HCT116 (cell line): ENCODE data around the gene LMNTD1. TPM values are rescaled to one million over a fixed set of nuclear protein-coding genes. Genes with fewer than 3 reads are reported as not detected.
A peak's percentile ranks its signal among the peaks of the same experiment; 100 is the strongest.

Experiments
- ATAC-seq: fragments of 200-7000 bp; cut with Tn5 transposase; 2 replicates; pipeline ENCODE4 v1.9.1; 2020; ENCODE audit warnings: mild to moderate bottlenecking, moderate library complexity
- BruUV-seq: library from RNA; stranded (reverse); fragments of 400-500 nt; replicated peaks from 2 replicates; lab custom pipeline; 2021; lab: Mats Ljungman, UMichigan
- CTCF ChIA-PET: fragments of 300-600 bp; sonication (Branson Sonifier 250); formaldehyde crosslinking; loops from one replicate; lab custom pipeline; 2021; ENCODE audit warnings: antibody characterized with exemption; lab: Charles Lee
- POLR2A ChIA-PET: fragments of 300-600, 350-600 bp; sonication (Branson Sonifier 250); formaldehyde crosslinking; loops from one replicate; lab custom pipeline; 2021; ENCODE audit warnings: antibody characterized with exemption; lab: Charles Lee
- RAD21 ChIA-PET, 2 experiments: fragments of 300-600 bp; sonication (Branson Sonifier 250); formaldehyde crosslinking; loops; one replicate each; lab custom pipeline; 2023; ENCODE audit warnings: low total read pairs in 2 of 2; ENCODE audit not compliant: uncharacterized antibody in 2 of 2, unreplicated experiment in 2 of 2, low non-redundant PET in 1 of 2; lab: Charles Lee
- DNase-seq: peaks from one replicate; pipeline ENCODE4 v3.0.0-alpha.2; 2010; ENCODE audit warnings: low read depth, low spot score
- H2AFZ ChIP-seq: fragments of 200-600 bp; shearing (Covaris generic), sonication (generic); 2 replicates; pipeline ENCODE4 v1.6.1; 2017; ENCODE audit warnings: low read depth, mixed run types, mixed read lengths, antibody characterized with exemption, low read length; ENCODE audit not compliant: poor library complexity, severe bottlenecking
- H3K27ac ChIP-seq: 2 replicates; pipeline ENCODE4 v1.5.1; 2012; ENCODE audit warnings: low read depth, low read length
- H3K27me3 ChIP-seq: fragments of 200-600 bp; sonication (generic); 2 replicates; pipeline ENCODE4 v1.6.1; 2016; ENCODE audit warnings: mixed run types, low read length, mixed read lengths; ENCODE audit not compliant: insufficient read depth
- H3K36me3 ChIP-seq, 2 experiments: fragments of 200-500 bp in 1 of 2; fragments of 200-600 bp in 1 of 2; sonication (Bioruptor generic) in 1 of 2; sonication (generic) in 1 of 2; 2 replicates each; pipeline versions ENCODE4 v1.5.1 to v1.6.1; 2014 to 2016; ENCODE audit warnings: low read length in 2 of 2, inconsistent platforms in 1 of 2, mixed read lengths in 1 of 2, mixed run types in 1 of 2; ENCODE audit not compliant: insufficient read depth in 2 of 2, control insufficient read depth in 1 of 2
- H3K4me1 ChIP-seq, 2 experiments: fragments of 200-600 bp in 1 of 2; sonication (generic) in 1 of 2; 2 replicates each; pipeline versions ENCODE4 v1.5.1 to v1.6.1; 2012 to 2017; ENCODE audit warnings: low read length in 2 of 2, inconsistent platforms in 1 of 2, mild to moderate bottlenecking in 1 of 2, mixed read lengths in 1 of 2, mixed run types in 1 of 2, moderate library complexity in 1 of 2; ENCODE audit not compliant: insufficient read depth in 2 of 2, control insufficient read depth in 1 of 2
- H3K4me2 ChIP-seq: fragments of 200-600 bp; sonication (generic); 2 replicates; pipeline ENCODE4 v1.6.1; 2017; ENCODE audit warnings: mixed run types, low read length, mixed read lengths
- H3K4me3 ChIP-seq, 2 experiments: fragments of 200-600 bp in 1 of 2; sonication (generic) in 1 of 2; replicated peaks in 1 of 2; 2 replicates each; pipeline ENCODE4 v1.5.1; 2011 to 2016; ENCODE audit warnings: low read length in 2 of 2, control low read depth in 1 of 2, low read depth in 1 of 2, mild to moderate bottlenecking in 1 of 2, mixed read lengths in 1 of 2, mixed run types in 1 of 2
- H3K79me2 ChIP-seq: fragments of 200-600 bp; sonication (generic); 2 replicates; pipeline ENCODE4 v1.6.1; 2017; ENCODE audit warnings: mild to moderate bottlenecking, mixed run types, low read length, moderate library complexity, mixed read lengths; ENCODE audit not compliant: insufficient read depth
- H3K9ac ChIP-seq: fragments of 200-600 bp; sonication (generic); 2 replicates; pipeline ENCODE4 v1.6.1; 2016; ENCODE audit warnings: low read length, mixed read lengths
- H3K9me2 ChIP-seq: fragments of 200-600 bp; sonication (generic), shearing (Covaris generic); 2 replicates; pipeline ENCODE4 v1.6.1; 2017; ENCODE audit warnings: mixed run types, mild to moderate bottlenecking, moderate library complexity; ENCODE audit not compliant: insufficient read depth
- H3K9me3 ChIP-seq, 2 experiments: fragments of 200-500 bp in 1 of 2; fragments of 200-600 bp in 1 of 2; sonication (Bioruptor generic) in 1 of 2; sonication (generic) in 1 of 2; 2 replicates each; pipeline ENCODE4 v1.6.1; 2014 to 2017; ENCODE audit warnings: low read length in 2 of 2, mixed read lengths in 2 of 2, inconsistent platforms in 1 of 2, low read depth in 1 of 2, mild to moderate bottlenecking in 1 of 2, mixed run types in 1 of 2, moderate library complexity in 1 of 2; ENCODE audit not compliant: control insufficient read depth in 1 of 2, insufficient read depth in 1 of 2
- H4K20me1 ChIP-seq: fragments of 200-600 bp; sonication (generic), shearing (Covaris generic); 2 replicates; pipeline ENCODE4 v1.6.1; 2017; ENCODE audit warnings: mixed run types, mild to moderate bottlenecking, moderate library complexity; ENCODE audit not compliant: insufficient read depth
- CBX3 ChIP-seq: IDR thresholded peaks from 2 replicates; pipeline ENCODE4 v1.6.1; 2012; ENCODE audit warnings: low read depth
- CEBPB ChIP-seq: IDR thresholded peaks from 2 replicates; pipeline ENCODE4 v1.6.1; 2012; ENCODE audit warnings: low read depth
- EGR1 ChIP-seq: IDR thresholded peaks from 2 replicates; pipeline ENCODE4 v1.6.1; 2012; ENCODE audit warnings: low read depth
- ELF1 ChIP-seq: IDR thresholded peaks from 2 replicates; pipeline ENCODE4 v1.6.1; 2012; ENCODE audit warnings: low read depth, borderline replicate concordance
- EZH2 ChIP-seq: fragments of 200-600 bp; sonication (generic); IDR thresholded peaks from 2 replicates; pipeline ENCODE4 v1.6.1; 2017; ENCODE audit warnings: antibody characterized with exemption, mixed run types
- JUND ChIP-seq: IDR thresholded peaks from 2 replicates; pipeline ENCODE4 v1.6.1; 2012
- POLR2AphosphoS5 ChIP-seq: IDR thresholded peaks from 2 replicates; pipeline ENCODE4 v1.6.1; 2011; ENCODE audit warnings: mild to moderate bottlenecking, low read depth, low read length, moderate library complexity
- RAD21 ChIP-seq: IDR thresholded peaks from 2 replicates; pipeline ENCODE4 v1.6.1; 2012; ENCODE audit warnings: low read depth, mild to moderate bottlenecking
- SIN3A ChIP-seq: IDR thresholded peaks from 2 replicates; pipeline ENCODE4 v1.6.1; 2012; ENCODE audit warnings: low read depth
- SP1 ChIP-seq: IDR thresholded peaks from 2 replicates; pipeline ENCODE4 v1.6.1; 2012; ENCODE audit warnings: low read depth
- SRF ChIP-seq: IDR thresholded peaks from 2 replicates; pipeline ENCODE4 v1.6.1; 2012; ENCODE audit warnings: low read depth
- TCF7L2 ChIP-seq: IDR thresholded peaks from 2 replicates; pipeline ENCODE4 v1.7.0; 2011; ENCODE audit warnings: borderline replicate concordance, inconsistent platforms; ENCODE audit not compliant: insufficient read depth, insufficient read length; ENCODE audit errors: extremely low read depth
- ZFX ChIP-seq: fragments of 450-650 bp; IDR thresholded peaks from 2 replicates; pipeline ENCODE4 v1.6.1; 2017
- ZNF274 ChIP-seq: fragments of 200-500 bp; sonication (Bioruptor generic); IDR thresholded peaks from 2 replicates; pipeline ENCODE4 v1.6.1; 2014; ENCODE audit warnings: mild to moderate bottlenecking, low read depth, low read length, inconsistent platforms
- intact Hi-C: fragments of 100-400 bp; cut with micrococcal nuclease; formaldehyde crosslinking; loops from 2 replicates; pipeline ENCODE4 v1.10.0; 2022
- total RNA-seq: library from RNA; stranded (reverse); gene quantifications from one replicate; pipeline ENCODE4 v1.2.1, GENCODE V29; 2021; ENCODE audit not compliant: unreplicated experiment
- TF ChIP-seq, protein P1 (sequence below): IDR thresholded peaks from 2 replicates; pipeline ENCODE4 v1.6.1; 2012; ENCODE audit warnings: low read depth
- TF ChIP-seq, protein P2 (sequence below): IDR thresholded peaks from 2 replicates; pipeline ENCODE4 v1.6.1; 2012
- TF ChIP-seq, protein P3 (sequence below): IDR thresholded peaks from 2 replicates; pipeline ENCODE4 v1.6.1; 2011; ENCODE audit warnings: mild to moderate bottlenecking, low read length, moderate library complexity; ENCODE audit not compliant: insufficient replicate concordance; ENCODE audit errors: extremely low read depth
- TF ChIP-seq, protein P4 (sequence below): IDR thresholded peaks from 2 replicates; pipeline ENCODE4 v1.6.1; 2012

Gene LMNTD1
- total RNA-seq, 1 experiment from 2014 or later: not detected

DNA sequence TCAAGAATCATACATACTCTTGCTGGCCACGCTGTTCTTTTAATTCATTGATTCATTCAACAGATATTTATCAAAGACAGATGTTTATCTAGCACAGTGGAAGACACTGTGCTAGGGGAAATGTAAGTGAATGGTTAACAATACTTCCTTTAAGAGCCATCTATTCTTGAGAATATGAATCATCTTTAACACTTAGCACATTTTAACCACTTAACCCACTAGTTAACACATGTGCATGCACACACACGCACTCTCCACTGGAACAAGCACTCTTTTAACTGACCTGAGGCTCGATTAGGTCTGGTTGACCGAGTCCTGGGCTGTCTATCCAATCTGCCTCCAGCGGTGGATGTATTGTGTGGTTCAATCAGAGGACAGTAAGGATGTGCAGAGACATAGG, 34.6 kb downstream of the LMNTD1 start:
- Histone ChIP-seq H3K9me2 (no peaks in the 10 kb centered on the region), H3K9me3 (no peaks in the 10 kb centered on the region), H3K27me3 (no peaks in the 10 kb centered on the region), H3K9ac (no peak overlapping the region), H3K4me1 (no peaks in the 10 kb centered on the region), H4K20me1 (no peaks in the 10 kb centered on the region), H3K4me3 (no peak overlapping the region), H3K27ac (no peak overlapping the region), H2AFZ (no peak overlapping the region), H3K79me2 (no peaks in the 10 kb centered on the region), H3K36me3 (no peaks in the 10 kb centered on the region), H3K4me2 (no peak overlapping the region)
- ChIA-PET POLR2A (no interaction called here), RAD21 (no interaction called here), CTCF (no interaction called here)
- DNase-seq (no peak), ATAC-seq (peak; percentile 27; the same call in 1 of the 2 replicates)
- TF ChIP-seq ZFX (no peak), CBX3 (no peak), EGR1 (no peak), RAD21 (no peak), SIN3A (no peak), EZH2 (no peak), CEBPB (no peak), SRF (no peak), POLR2AphosphoS5 (no peak), ELF1 (no peak), SP1 (no peak), ZNF274 (no peak), JUND (no peak), TCF7L2 (no peak)
- TF ChIP-seq, protein P1, sequence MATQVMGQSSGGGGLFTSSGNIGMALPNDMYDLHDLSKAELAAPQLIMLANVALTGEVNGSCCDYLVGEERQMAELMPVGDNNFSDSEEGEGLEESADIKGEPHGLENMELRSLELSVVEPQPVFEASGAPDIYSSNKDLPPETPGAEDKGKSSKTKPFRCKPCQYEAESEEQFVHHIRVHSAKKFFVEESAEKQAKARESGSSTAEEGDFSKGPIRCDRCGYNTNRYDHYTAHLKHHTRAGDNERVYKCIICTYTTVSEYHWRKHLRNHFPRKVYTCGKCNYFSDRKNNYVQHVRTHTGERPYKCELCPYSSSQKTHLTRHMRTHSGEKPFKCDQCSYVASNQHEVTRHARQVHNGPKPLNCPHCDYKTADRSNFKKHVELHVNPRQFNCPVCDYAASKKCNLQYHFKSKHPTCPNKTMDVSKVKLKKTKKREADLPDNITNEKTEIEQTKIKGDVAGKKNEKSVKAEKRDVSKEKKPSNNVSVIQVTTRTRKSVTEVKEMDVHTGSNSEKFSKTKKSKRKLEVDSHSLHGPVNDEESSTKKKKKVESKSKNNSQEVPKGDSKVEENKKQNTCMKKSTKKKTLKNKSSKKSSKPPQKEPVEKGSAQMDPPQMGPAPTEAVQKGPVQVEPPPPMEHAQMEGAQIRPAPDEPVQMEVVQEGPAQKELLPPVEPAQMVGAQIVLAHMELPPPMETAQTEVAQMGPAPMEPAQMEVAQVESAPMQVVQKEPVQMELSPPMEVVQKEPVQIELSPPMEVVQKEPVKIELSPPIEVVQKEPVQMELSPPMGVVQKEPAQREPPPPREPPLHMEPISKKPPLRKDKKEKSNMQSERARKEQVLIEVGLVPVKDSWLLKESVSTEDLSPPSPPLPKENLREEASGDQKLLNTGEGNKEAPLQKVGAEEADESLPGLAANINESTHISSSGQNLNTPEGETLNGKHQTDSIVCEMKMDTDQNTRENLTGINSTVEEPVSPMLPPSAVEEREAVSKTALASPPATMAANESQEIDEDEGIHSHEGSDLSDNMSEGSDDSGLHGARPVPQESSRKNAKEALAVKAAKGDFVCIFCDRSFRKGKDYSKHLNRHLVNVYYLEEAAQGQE: no peak
- TF ChIP-seq, protein P2, sequence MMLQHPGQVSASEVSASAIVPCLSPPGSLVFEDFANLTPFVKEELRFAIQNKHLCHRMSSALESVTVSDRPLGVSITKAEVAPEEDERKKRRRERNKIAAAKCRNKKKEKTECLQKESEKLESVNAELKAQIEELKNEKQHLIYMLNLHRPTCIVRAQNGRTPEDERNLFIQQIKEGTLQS: no peak
- TF ChIP-seq, protein P3, sequence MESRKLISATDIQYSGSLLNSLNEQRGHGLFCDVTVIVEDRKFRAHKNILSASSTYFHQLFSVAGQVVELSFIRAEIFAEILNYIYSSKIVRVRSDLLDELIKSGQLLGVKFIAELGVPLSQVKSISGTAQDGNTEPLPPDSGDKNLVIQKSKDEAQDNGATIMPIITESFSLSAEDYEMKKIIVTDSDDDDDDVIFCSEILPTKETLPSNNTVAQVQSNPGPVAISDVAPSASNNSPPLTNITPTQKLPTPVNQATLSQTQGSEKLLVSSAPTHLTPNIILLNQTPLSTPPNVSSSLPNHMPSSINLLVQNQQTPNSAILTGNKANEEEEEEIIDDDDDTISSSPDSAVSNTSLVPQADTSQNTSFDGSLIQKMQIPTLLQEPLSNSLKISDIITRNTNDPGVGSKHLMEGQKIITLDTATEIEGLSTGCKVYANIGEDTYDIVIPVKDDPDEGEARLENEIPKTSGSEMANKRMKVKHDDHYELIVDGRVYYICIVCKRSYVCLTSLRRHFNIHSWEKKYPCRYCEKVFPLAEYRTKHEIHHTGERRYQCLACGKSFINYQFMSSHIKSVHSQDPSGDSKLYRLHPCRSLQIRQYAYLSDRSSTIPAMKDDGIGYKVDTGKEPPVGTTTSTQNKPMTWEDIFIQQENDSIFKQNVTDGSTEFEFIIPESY: no peak
- TF ChIP-seq, protein P4, sequence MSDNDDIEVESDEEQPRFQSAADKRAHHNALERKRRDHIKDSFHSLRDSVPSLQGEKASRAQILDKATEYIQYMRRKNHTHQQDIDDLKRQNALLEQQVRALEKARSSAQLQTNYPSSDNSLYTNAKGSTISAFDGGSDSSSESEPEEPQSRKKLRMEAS: no peak
- intact Hi-C loops: no loop called here
- no TSS peak for BruUV-seq
